SK-N-SH (cell line): ENCODE results near the gene HSD17B1. TPM values are rescaled to one million over a fixed set of nuclear protein-coding genes. Genes with fewer than 3 reads are reported as not detected.

Experiments used
- CTCF ChIA-PET: fragments of 300-600, 350-600 bp; formaldehyde crosslinking; extraction: SDS; loops from one replicate; lab custom pipeline; 2021; lab: Yijun Ruan, JAX
- POLR2A ChIA-PET: fragments of 350-600 bp; sonication (Branson Sonifier 250); formaldehyde crosslinking; extraction: SDS; loops from one replicate; lab custom pipeline; 2020; ENCODE audit warnings: antibody characterized with exemption, inconsistent platforms; lab: Yijun Ruan, JAX
- DNase-seq: peaks from one replicate; pipeline ENCODE4 v3.0.0; 2012
- H2AFZ ChIP-seq: fragments of 200-600 bp; sonication (generic); 2 replicates; pipeline ENCODE4 v1.8.1; 2016; ENCODE audit warnings: antibody characterized with exemption, mild to moderate bottlenecking, low read depth
- H3F3A ChIP-seq: fragments of 200-600 bp; sonication (generic); replicated peaks from 2 replicates; pipeline ENCODE3; 2016; ENCODE audit warnings: antibody characterized with exemption, mild to moderate bottlenecking; ENCODE audit not compliant: insufficient read depth
- H3K27ac ChIP-seq, 2 experiments: fragments of 200-500 bp in 1 of 2; fragments of 200-600 bp in 1 of 2; sonication (Bioruptor generic) in 1 of 2; sonication (generic), shearing (Covaris generic) in 1 of 2; 2 replicates each; pipeline versions ENCODE4 v1.5.1 to v1.6.1; 2014 to 2016; ENCODE audit warnings: low read depth in 2 of 2, inconsistent platforms in 1 of 2, low read length in 1 of 2, mild to moderate bottlenecking in 1 of 2, mixed read lengths in 1 of 2
- H3K27me3 ChIP-seq: fragments of 200-600 bp; sonication (generic), shearing (Covaris generic); 2 replicates; pipeline ENCODE4 v1.6.1; 2016; ENCODE audit warnings: mixed run types; ENCODE audit not compliant: insufficient read depth
- H3K36me3 ChIP-seq, 2 experiments: fragments of 200-500 bp in 1 of 2; fragments of 200-600 bp in 1 of 2; sonication (Bioruptor generic) in 1 of 2; sonication (generic) in 1 of 2; replicated peaks in 1 of 2; 2 replicates each; pipeline versions ENCODE3 to v1.5.1; 2014 to 2016; ENCODE audit warnings: low read length in 1 of 2, mild to moderate bottlenecking in 1 of 2; ENCODE audit not compliant: insufficient read depth in 2 of 2, control insufficient read depth in 1 of 2
- H3K4me1 ChIP-seq, 2 experiments: fragments of 200-500 bp in 1 of 2; fragments of 200-600 bp in 1 of 2; sonication (Bioruptor generic) in 1 of 2; sonication (generic), shearing (Covaris generic) in 1 of 2; 2 replicates each; pipeline versions ENCODE4 v1.5.1 to v1.6.1; 2014 to 2016; ENCODE audit warnings: low read depth in 1 of 2, low read length in 1 of 2, mixed run types in 1 of 2; ENCODE audit not compliant: insufficient read depth in 2 of 2, control insufficient read depth in 1 of 2
- H3K4me2 ChIP-seq: fragments of 200-600 bp; sonication (generic), shearing (Covaris generic); 2 replicates; pipeline ENCODE4 v1.6.1; 2017; ENCODE audit warnings: mixed run types
- H3K4me3 ChIP-seq, 2 experiments: fragments of 200-500 bp in 1 of 2; fragments of 200-600 bp in 1 of 2; sonication (Bioruptor generic) in 1 of 2; sonication (generic), shearing (Covaris generic) in 1 of 2; 2 replicates each; pipeline versions ENCODE4 v1.5.1 to v1.8.1; 2014 to 2016; ENCODE audit warnings: low read depth in 2 of 2, inconsistent platforms in 1 of 2, low read length in 1 of 2, mild to moderate bottlenecking in 1 of 2, mixed read lengths in 1 of 2, moderate library complexity in 1 of 2
- H3K79me2 ChIP-seq: fragments of 200-600 bp; sonication (generic); 2 replicates; pipeline ENCODE4 v1.8.1; 2017; ENCODE audit warnings: mild to moderate bottlenecking; ENCODE audit not compliant: insufficient read depth
- H3K9ac ChIP-seq: fragments of 200-600 bp; sonication (generic); 2 replicates; pipeline ENCODE4 v1.6.1; 2017; ENCODE audit warnings: mixed run types
- H3K9me2 ChIP-seq: fragments of 200-600 bp; sonication (generic); 2 replicates; pipeline ENCODE4 v1.6.1; 2017; ENCODE audit warnings: mixed run types
- H3K9me3 ChIP-seq: fragments of 200-600 bp; sonication (generic); 2 replicates; pipeline ENCODE4 v1.6.1; 2017; ENCODE audit warnings: mixed run types, mild to moderate bottlenecking, moderate library complexity
- H4K20me1 ChIP-seq: fragments of 200-600 bp; sonication (generic); 2 replicates; pipeline ENCODE4 v1.6.1; 2017; ENCODE audit warnings: mild to moderate bottlenecking, mixed run types; ENCODE audit not compliant: insufficient read depth
- CHD2 ChIP-seq: fragments of 150-350 bp; IDR thresholded peaks from 2 replicates; pipeline ENCODE4 v1.6.1; 2018; ENCODE audit warnings: low read length; ENCODE audit not compliant: partially characterized antibody
- EP300 ChIP-seq, 2 experiments: IDR thresholded peaks; 2 replicates each; pipeline versions ENCODE4 v1.4.0 to v1.6.1; 2012; ENCODE audit warnings: borderline replicate concordance in 1 of 2, low read depth in 1 of 2, low read length in 1 of 2
- FOSL2 ChIP-seq: IDR thresholded peaks from 2 replicates; pipeline ENCODE4 v1.4.0; 2012; ENCODE audit warnings: low read depth, mild to moderate bottlenecking, moderate library complexity, borderline replicate concordance
- FOXJ3 ChIP-seq: sonication (generic); formaldehyde crosslinking; IDR thresholded peaks from 2 replicates; pipeline ENCODE4 v1.5.1; 2020; ENCODE audit warnings: mild to moderate bottlenecking, missing genetic modification reagents
- FOXM1 ChIP-seq: IDR thresholded peaks from 2 replicates; pipeline ENCODE4 v1.4.0; 2012; ENCODE audit warnings: low read depth, mild to moderate bottlenecking
- MAX ChIP-seq: IDR thresholded peaks from 2 replicates; pipeline ENCODE4 v1.4.0; 2012; ENCODE audit warnings: low read depth
- MXI1 ChIP-seq: IDR thresholded peaks from 2 replicates; pipeline ENCODE4 v1.6.1; 2012; ENCODE audit warnings: mild to moderate bottlenecking, low read depth, low read length, improper control_type of control experiment
- NFIC ChIP-seq: IDR thresholded peaks from 2 replicates; pipeline ENCODE4 v1.4.0; 2012; ENCODE audit warnings: borderline replicate concordance
- POLR2AphosphoS5 ChIP-seq: IDR thresholded peaks from 2 replicates; pipeline ENCODE4 v1.6.1; 2012; ENCODE audit warnings: low read depth, low read length
- RCOR1 ChIP-seq: fragments of 150-350 bp; IDR thresholded peaks from 2 replicates; pipeline ENCODE4 v1.6.1; 2017; ENCODE audit warnings: antibody characterized with exemption, low read length
- REST ChIP-seq: IDR thresholded peaks from 2 replicates; pipeline ENCODE4 v1.6.1; 2012; ENCODE audit warnings: mild to moderate bottlenecking, low read depth, low read length, moderate library complexity
- RFX5 ChIP-seq: IDR thresholded peaks from 2 replicates; pipeline ENCODE4 v1.6.1; 2012; ENCODE audit warnings: mild to moderate bottlenecking, improper control_type of control experiment, low read length
- SMC3 ChIP-seq: IDR thresholded peaks from 2 replicates; pipeline ENCODE4 v1.6.1; 2012; ENCODE audit warnings: low read depth, low read length, improper control_type of control experiment
- TAF1 ChIP-seq: IDR thresholded peaks from 2 replicates; pipeline ENCODE4 v1.6.1; 2012; ENCODE audit warnings: low read depth, mild to moderate bottlenecking, low read length, moderate library complexity, borderline replicate concordance
- YY1 ChIP-seq: IDR thresholded peaks from 2 replicates; pipeline ENCODE4 v1.4.0; 2012; ENCODE audit warnings: low read depth, mild to moderate bottlenecking
- WGBS: methylation state at CpG from one replicate; pipeline ENCODE4 v1.1.6; 2017; ENCODE audit warnings: low lambda C conversion rate; 5-methylcytosine and 5-hydroxymethylcytosine counted together
- polyA plus RNA-seq, 3 experiments: library from polyadenylated mRNA; depleted of rRNA; stranded (reverse); fragments of >200 nt; gene quantifications; 2 replicates each; pipeline ENCODE4 v1.2.3, GENCODE V29; 2012
- TF ChIP-seq, protein P1 (sequence below): IDR thresholded peaks from 2 replicates; pipeline ENCODE4 v1.4.0; 2012; ENCODE audit warnings: low read depth, borderline replicate concordance

Gene HSD17B1
- polyA plus RNA-seq, 1 of the 3 experiments (the other 2 are of a cell fraction): 1.3 TPM

- TF ChIP-seq MXI1: peak; percentile 85; the same call in 1 of the 2 replicates
- TF ChIP-seq POLR2AphosphoS5: peak; percentile 88
- TF ChIP-seq RCOR1: no peak; the same call in 1 of the 2 replicates
- TF ChIP-seq TAF1: peak; percentile 90
- peak; percentile 58; the same call in 1 of the 2 replicates for TF ChIP-seq YY1
- TF ChIP-seq, protein P1, sequence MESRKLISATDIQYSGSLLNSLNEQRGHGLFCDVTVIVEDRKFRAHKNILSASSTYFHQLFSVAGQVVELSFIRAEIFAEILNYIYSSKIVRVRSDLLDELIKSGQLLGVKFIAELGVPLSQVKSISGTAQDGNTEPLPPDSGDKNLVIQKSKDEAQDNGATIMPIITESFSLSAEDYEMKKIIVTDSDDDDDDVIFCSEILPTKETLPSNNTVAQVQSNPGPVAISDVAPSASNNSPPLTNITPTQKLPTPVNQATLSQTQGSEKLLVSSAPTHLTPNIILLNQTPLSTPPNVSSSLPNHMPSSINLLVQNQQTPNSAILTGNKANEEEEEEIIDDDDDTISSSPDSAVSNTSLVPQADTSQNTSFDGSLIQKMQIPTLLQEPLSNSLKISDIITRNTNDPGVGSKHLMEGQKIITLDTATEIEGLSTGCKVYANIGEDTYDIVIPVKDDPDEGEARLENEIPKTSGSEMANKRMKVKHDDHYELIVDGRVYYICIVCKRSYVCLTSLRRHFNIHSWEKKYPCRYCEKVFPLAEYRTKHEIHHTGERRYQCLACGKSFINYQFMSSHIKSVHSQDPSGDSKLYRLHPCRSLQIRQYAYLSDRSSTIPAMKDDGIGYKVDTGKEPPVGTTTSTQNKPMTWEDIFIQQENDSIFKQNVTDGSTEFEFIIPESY: peak; percentile 100
- peak; percentile 100 for TF ChIP-seq CHD2
- TF ChIP-seq NFIC: no peak
Measured at GRCh38 chr17:42561897-42562387, 9.2 kb downstream of the HSD17B1 start, which contains the start of gene COASY (continued).

GRCh38 chr17:42562388-42563142 lies 9.8 kb downstream of the HSD17B1 start:
- Histone ChIP-seq H3K9me2 (no peaks in the 10 kb centered on the region), H4K20me1 (no peaks in the 10 kb centered on the region), H3K9me3 (no peaks in the 10 kb centered on the region), H3K4me1 (peaks cover 4 to 30% of the 10 kb centered on the region in 2 experiments; a peak in 3 of 4 replicates), H3K4me2 (peak overlapping the region; percentile 98), H3F3A (peaks cover 27% of the 10 kb centered on the region), H3K79me2 (peaks cover 56% of the 10 kb centered on the region), H3K4me3 (peak overlapping the region; percentile 78 to 98), H3K9ac (peak overlapping the region; percentile 86), H3K36me3 (peaks cover 13 to 30% of the 10 kb centered on the region in 2 experiments), H3K27ac (peak overlapping the region; percentile 73 to 82), H2AFZ (peak overlapping the region; percentile 86), H3K27me3 (no peaks in the 10 kb centered on the region)
- 3% methylated on average over 24 of the region's 48 CpGs for WGBS
- ChIA-PET POLR2A (interaction anchor here (0.6 to 0.8 kb wide), 2 partner anchors 12 to 30 kb away, joined by 3 read pairs; no protein-coding TSS in a partner anchor), CTCF (interaction anchor here (1.0 to 1.4 kb wide), 2 partner anchors 14 to 15 kb away, joined by 3 to 4 read pairs; no protein-coding TSS in a partner anchor)
- DNase-seq: no peak
- TF ChIP-seq MXI1 (0 out of 2 replicates have a peak, but pooled peaks have one; percentile 34), FOSL2 (no peak), FOXJ3 (CRISPR knock-in tag) (0 out of 2 replicates have a peak, but pooled peaks have one; percentile 4)

GRCh38 chr17:42563143-42563509 lies 10.4 kb downstream of the HSD17B1 start:
- no peaks in the 10 kb centered on the region for H4K20me1 ChIP-seq
- DNase-seq: no peak
- WGBS: 33% methylated on average over 14 of the region's 14 CpGs
- H3F3A ChIP-seq: peaks cover 29% of the 10 kb centered on the region
- H3K79me2 ChIP-seq: peaks cover 61% of the 10 kb centered on the region
- POLR2A ChIA-PET: interaction anchor here (0.6 kb wide), 1 partner anchor 11 kb away, joined by 3 read pairs; no protein-coding TSS in a partner anchor
- H3K4me1 ChIP-seq: peaks cover 4 to 33% of the 10 kb centered on the region in 2 experiments; a peak in 3 of 4 replicates
- H3K9ac ChIP-seq: peak overlapping the region; percentile 86
- H2AFZ ChIP-seq: no peak overlapping the region
- H3K27ac ChIP-seq: peak overlapping the region in 1 of 2 experiments; percentile 73; a peak in 2 of 4 replicates
- TF ChIP-seq RFX5 (no peak), FOXM1 (no peak), SMC3 (no peak), RCOR1 (no peak), FOSL2 (no peak), EP300 (IDR thresholded peaks at IDR 0.05; ENCODE audit: borderline replicate concordance in 1 of 2, low read depth in 1 of 2, low read length in 1 of 2) (no peak), REST (no peak), MAX (no peak)
- no peaks in the 10 kb centered on the region for H3K9me3 ChIP-seq
- no peaks in the 10 kb centered on the region for H3K9me2 ChIP-seq
- CTCF ChIA-PET: interaction anchor here (1.0 to 1.4 kb wide), 2 partner anchors 14 to 15 kb away, joined by 3 to 4 read pairs; no protein-coding TSS in a partner anchor
- peaks cover 13 to 30% of the 10 kb centered on the region in 2 experiments for H3K36me3 ChIP-seq
- peak overlapping the region; percentile 98 for H3K4me2 ChIP-seq
- no peaks in the 10 kb centered on the region for H3K27me3 ChIP-seq
- peak overlapping the region; percentile 78 to 98 for H3K4me3 ChIP-seq
